Measurements from ENCODE around the gene CTDSPL.

CTDSPL gene

GRCh38 chr3:37859354-37859753 is 2.3 kb upstream of the CTDSPL start:
- Histone ChIP-seq H2AFZ (ENCODE audit: low read depth, low read length) (0 out of 2 replicates have a peak overlapping the region, but pooled peaks have one; percentile 87), H4K20me1 (ENCODE audit: insufficient read depth, low read length) (peaks cover 21% of the 10 kb centered on the region; the same call in 1 of the 2 replicates), H3K9me3 (ENCODE audit: insufficient read depth, low read length, severe bottlenecking) (no peaks in the 10 kb centered on the region), H3K36me3 (ENCODE audit: insufficient read depth, low read length) (no peaks in the 10 kb centered on the region; the same call in 1 of the 2 replicates), H3K9ac (ENCODE audit: low read depth, low read length) (peak overlapping the region; percentile 93; the same call in 1 of the 2 replicates), H3K27me3 (ENCODE audit: insufficient read depth, low read length, poor library complexity) (no peaks in the 10 kb centered on the region), H3K4me1 (ENCODE audit: insufficient read depth, low read length) (peaks cover 40% of the 10 kb centered on the region), H3K4me2 (ENCODE audit: insufficient read depth, low read length) (peak overlapping the region; percentile 100), H3K4me3 (ENCODE audit: low read depth in 1 of 2, low read length in 2 of 2) (no peak overlapping the region), H3K27ac (ENCODE audit: low read length) (no peak overlapping the region; the same call in 1 of the 2 replicates), H3K79me2 (ENCODE audit: insufficient read depth, low read length) (peaks cover 45% of the 10 kb centered on the region)
- TF ChIP-seq EZH2 (IDR thresholded peaks at IDR 0.05; ENCODE audit: borderline replicate concordance, low read depth, low read length, severe bottlenecking) (no peak), CTCF (IDR thresholded peaks at IDR 0.05; ENCODE audit: borderline replicate concordance, extremely low read depth, low read length, poor library complexity, severe bottlenecking) (no peak)
- ATAC-seq (ENCODE audit: insufficient read depth, low read depth) (no peak), DNase-seq (no peak)

GRCh38 chr3:37859908-37860199 is 1.8 kb upstream of the CTDSPL start:
- no peaks in the 10 kb centered on the region for H3K27me3 ChIP-seq (ENCODE audit: insufficient read depth, low read length, poor library complexity)
- peak overlapping the region; percentile 100 for H3K4me2 ChIP-seq (ENCODE audit: insufficient read depth, low read length)
- peaks cover 23% of the 10 kb centered on the region; the same call in 1 of the 2 replicates for H4K20me1 ChIP-seq (ENCODE audit: insufficient read depth, low read length)
- peaks cover 49% of the 10 kb centered on the region for H3K79me2 ChIP-seq (ENCODE audit: insufficient read depth, low read length)
- peak overlapping the region; percentile 93 for H3K9ac ChIP-seq (ENCODE audit: low read depth, low read length)
- peak overlapping the region; percentile 91 for H3K27ac ChIP-seq (ENCODE audit: low read length)
- H2AFZ ChIP-seq (ENCODE audit: low read depth, low read length): peak overlapping the region; percentile 87
- TF ChIP-seq CTCF (IDR thresholded peaks at IDR 0.05; ENCODE audit: borderline replicate concordance, extremely low read depth, low read length, poor library complexity, severe bottlenecking) (no peak), EZH2 (IDR thresholded peaks at IDR 0.05; ENCODE audit: borderline replicate concordance, low read depth, low read length, severe bottlenecking) (no peak)
- ATAC-seq (ENCODE audit: insufficient read depth, low read depth) (no peak), DNase-seq (no peak)
- peaks cover 40% of the 10 kb centered on the region for H3K4me1 ChIP-seq (ENCODE audit: insufficient read depth, low read length)
- H3K9me3 ChIP-seq (ENCODE audit: insufficient read depth, low read length, severe bottlenecking): no peaks in the 10 kb centered on the region
- peak overlapping the region; percentile 17 to 98; a peak in 2 of 4 replicates for H3K4me3 ChIP-seq (ENCODE audit: low read depth in 1 of 2, low read length in 2 of 2)
- no peaks in the 10 kb centered on the region; the same call in 1 of the 2 replicates for H3K36me3 ChIP-seq (ENCODE audit: insufficient read depth, low read length)

GRCh38 chr3:37862219-37862902 is 681 bp downstream of the CTDSPL start:
- peak; percentile 35 for ATAC-seq (ENCODE audit: insufficient read depth, low read depth)
- peaks cover 69% of the 10 kb centered on the region for H3K79me2 ChIP-seq (ENCODE audit: insufficient read depth, low read length)

More at GRCh38 chr3:37862219-37862902, 681 bp downstream of the CTDSPL start:
- Histone ChIP-seq H3K9ac (ENCODE audit: low read depth, low read length) (peak overlapping the region; percentile 60), H4K20me1 (ENCODE audit: insufficient read depth, low read length) (peaks cover 30% of the 10 kb centered on the region; the same call in 1 of the 2 replicates), H3K4me1 (ENCODE audit: insufficient read depth, low read length) (peaks cover 40% of the 10 kb centered on the region), H2AFZ (ENCODE audit: low read depth, low read length) (peak overlapping the region; percentile 71), H3K9me3 (ENCODE audit: insufficient read depth, low read length, severe bottlenecking) (no peaks in the 10 kb centered on the region), H3K4me2 (ENCODE audit: insufficient read depth, low read length) (peak overlapping the region; percentile 84), H3K36me3 (ENCODE audit: insufficient read depth, low read length) (no peaks in the 10 kb centered on the region; the same call in 1 of the 2 replicates), H3K27ac (ENCODE audit: low read length) (peak overlapping the region; percentile 59), H3K27me3 (ENCODE audit: insufficient read depth, low read length, poor library complexity) (no peaks in the 10 kb centered on the region), H3K4me3 (ENCODE audit: low read depth in 1 of 2, low read length in 2 of 2) (peak overlapping the region; percentile 43 to 70; a peak in 3 of 4 replicates)
- TF ChIP-seq EZH2 (IDR thresholded peaks at IDR 0.05; ENCODE audit: borderline replicate concordance, low read depth, low read length, severe bottlenecking) (no peak), CTCF (IDR thresholded peaks at IDR 0.05; ENCODE audit: borderline replicate concordance, extremely low read depth, low read length, poor library complexity, severe bottlenecking) (no peak)
- DNase-seq: peak; percentile 54
